Fibroblast of lung (primary cell): ENCODE data around the gene SIK2. TPM values are rescaled to one million over a fixed set of nuclear protein-coding genes. Genes with fewer than 3 reads are reported as not detected.
A peak's percentile ranks its signal among the peaks of the same experiment; 100 is the strongest.

Source experiments
- DNase-seq, 2 donors: peaks; one replicate each; pipeline versions ENCODE4 v3.0.0 to v3.0.0-alpha.2; 2010; ENCODE audit warnings: low read depth in 2 of 2
- H2AFZ ChIP-seq: 2 replicates; pipeline ENCODE4 v1.5.1; 2012; ENCODE audit warnings: low read length, control low read depth, inconsistent platforms
- H3K27ac ChIP-seq: 2 replicates; pipeline ENCODE4 v1.5.1; 2011; ENCODE audit warnings: low read length, control low read depth; ENCODE audit not compliant: insufficient read depth
- H3K27me3 ChIP-seq: 2 replicates; pipeline ENCODE4 v1.5.1; 2011; ENCODE audit warnings: mild to moderate bottlenecking, low read length; ENCODE audit not compliant: control insufficient read depth, insufficient read depth
- H3K36me3 ChIP-seq: 2 replicates; pipeline ENCODE4 v1.5.1; 2011; ENCODE audit warnings: low read length; ENCODE audit not compliant: control insufficient read depth, insufficient read depth
- H3K4me1 ChIP-seq: 2 replicates; pipeline ENCODE4 v1.5.1; 2011; ENCODE audit warnings: low read length; ENCODE audit not compliant: control insufficient read depth, insufficient read depth; ENCODE audit errors: extremely low read depth
- H3K4me2 ChIP-seq: 2 replicates; pipeline ENCODE4 v1.5.1; 2011; ENCODE audit warnings: low read length, control low read depth; ENCODE audit not compliant: insufficient read depth; ENCODE audit errors: extremely low read depth
- H3K4me3 ChIP-seq, 4 experiments: fragments of 200-600 bp in 1 of 4; sonication (generic) in 1 of 4; replicated peaks in 1 of 4; 2 replicates each; pipeline ENCODE4 v1.5.1; 2011 to 2016; ENCODE audit warnings: low read length in 4 of 4, low read depth in 3 of 4, mild to moderate bottlenecking in 3 of 4, control low read depth in 2 of 4, inconsistent platforms in 1 of 4, mixed read lengths in 1 of 4; ENCODE audit not compliant: insufficient read depth in 1 of 4; ENCODE audit errors: control extremely low read depth in 1 of 4
- H3K79me2 ChIP-seq: 2 replicates; pipeline ENCODE4 v1.5.1; 2012; ENCODE audit warnings: mild to moderate bottlenecking, low read length, inconsistent platforms; ENCODE audit not compliant: control insufficient read depth, insufficient read depth
- H3K9ac ChIP-seq: 2 replicates; pipeline ENCODE4 v1.5.1; 2011; ENCODE audit warnings: mild to moderate bottlenecking, low read length, control low read depth; ENCODE audit not compliant: insufficient read depth
- H3K9me3 ChIP-seq: 2 replicates; pipeline ENCODE4 v1.5.1; 2012; ENCODE audit warnings: low read depth, low read length; ENCODE audit not compliant: control insufficient read depth, insufficient read depth
- H4K20me1 ChIP-seq: 2 replicates; pipeline ENCODE4 v1.5.1; 2011; ENCODE audit warnings: low read length; ENCODE audit not compliant: control insufficient read depth, insufficient read depth; ENCODE audit errors: extremely low read depth
- EZH2 ChIP-seq: IDR thresholded peaks from 2 replicates; pipeline ENCODE4 v1.5.1; 2012; ENCODE audit warnings: low read length, control low read depth, mild to moderate bottlenecking; ENCODE audit errors: missing control alignments
- polyA plus RNA-seq, 2 donors: library from polyadenylated mRNA; depleted of rRNA in 1 of 2; stranded (reverse) in 1 of 2; unstranded in 1 of 2; fragments of >200 nt; gene quantifications; 2 replicates each; pipeline ENCODE4 v1.2.1, GENCODE V29; 2011 to 2012; ENCODE audit warnings: missing spikeins in 1 of 2
- total RNA-seq: library from RNA; depleted of rRNA; stranded (reverse); fragments of >200 nt; gene quantifications from 2 replicates; pipeline ENCODE4 v1.2.1, GENCODE V29; 2014
- TF ChIP-seq, protein P1 (sequence below), 2 donors: IDR thresholded peaks in 1 of 2; conservative IDR thresholded peaks in 1 of 2; 1 replicate in 1 of 2; 2 replicates in 1 of 2; pipeline ENCODE4 v1.5.1; 2011 to 2012; ENCODE audit warnings: low read length in 2 of 2, control low read depth in 1 of 2, inconsistent platforms in 1 of 2, low read depth in 1 of 2, mild to moderate bottlenecking in 1 of 2

The SIK2 gene
- total and polyA plus RNA-seq, 2 donors (not counting 1 experiment from before 2014, with no cell fraction given): 16.3 to 19.3 TPM

DNA sequence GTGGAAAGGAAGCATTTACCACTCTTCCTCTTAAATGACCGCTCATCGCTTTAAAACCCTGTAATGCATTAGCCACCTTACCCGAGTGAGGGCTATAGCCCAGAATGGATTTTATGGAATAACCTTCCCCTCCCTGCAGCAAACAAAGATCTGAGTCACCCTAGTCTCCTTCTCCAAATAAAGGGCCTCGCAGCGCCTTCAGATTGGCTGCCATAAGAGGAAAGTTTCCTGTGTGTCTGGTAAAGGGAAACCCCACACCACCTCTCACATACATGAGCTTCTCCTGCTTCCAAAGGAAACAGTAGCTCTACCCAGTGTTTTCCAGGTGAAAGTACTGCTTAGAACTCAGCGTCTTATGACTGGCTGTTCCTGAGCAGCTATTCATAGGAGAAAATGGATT, 116.2 kb downstream of the SIK2 start:
- no peak overlapping the region for H2AFZ ChIP-seq
- H4K20me1 ChIP-seq: no peaks in the 10 kb centered on the region
- no peak overlapping the region for H3K27ac ChIP-seq
- peak overlapping the region; percentile 30 for H3K4me2 ChIP-seq
- no peaks in the 10 kb centered on the region for H3K9me3 ChIP-seq
- peaks cover 16% of the 10 kb centered on the region for H3K36me3 ChIP-seq
- no peak for TF ChIP-seq EZH2
- TF ChIP-seq, protein P1, sequence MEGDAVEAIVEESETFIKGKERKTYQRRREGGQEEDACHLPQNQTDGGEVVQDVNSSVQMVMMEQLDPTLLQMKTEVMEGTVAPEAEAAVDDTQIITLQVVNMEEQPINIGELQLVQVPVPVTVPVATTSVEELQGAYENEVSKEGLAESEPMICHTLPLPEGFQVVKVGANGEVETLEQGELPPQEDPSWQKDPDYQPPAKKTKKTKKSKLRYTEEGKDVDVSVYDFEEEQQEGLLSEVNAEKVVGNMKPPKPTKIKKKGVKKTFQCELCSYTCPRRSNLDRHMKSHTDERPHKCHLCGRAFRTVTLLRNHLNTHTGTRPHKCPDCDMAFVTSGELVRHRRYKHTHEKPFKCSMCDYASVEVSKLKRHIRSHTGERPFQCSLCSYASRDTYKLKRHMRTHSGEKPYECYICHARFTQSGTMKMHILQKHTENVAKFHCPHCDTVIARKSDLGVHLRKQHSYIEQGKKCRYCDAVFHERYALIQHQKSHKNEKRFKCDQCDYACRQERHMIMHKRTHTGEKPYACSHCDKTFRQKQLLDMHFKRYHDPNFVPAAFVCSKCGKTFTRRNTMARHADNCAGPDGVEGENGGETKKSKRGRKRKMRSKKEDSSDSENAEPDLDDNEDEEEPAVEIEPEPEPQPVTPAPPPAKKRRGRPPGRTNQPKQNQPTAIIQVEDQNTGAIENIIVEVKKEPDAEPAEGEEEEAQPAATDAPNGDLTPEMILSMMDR (conservative IDR thresholded peaks at IDR 0.05 in 1 of 2, IDR thresholded peaks at IDR 0.05 in 1 of 2; ENCODE audit: low read depth in 1 of 2, low read length in 2 of 2): no peak
- H3K27me3 ChIP-seq: no peaks in the 10 kb centered on the region
- no peak overlapping the region for H3K4me3 ChIP-seq
- no peaks in the 10 kb centered on the region for H3K79me2 ChIP-seq
- H3K4me1 ChIP-seq: peaks cover 10% of the 10 kb centered on the region
- H3K9ac ChIP-seq: no peak overlapping the region
- DNase-seq: peak; percentile 80 to 91

DNA sequence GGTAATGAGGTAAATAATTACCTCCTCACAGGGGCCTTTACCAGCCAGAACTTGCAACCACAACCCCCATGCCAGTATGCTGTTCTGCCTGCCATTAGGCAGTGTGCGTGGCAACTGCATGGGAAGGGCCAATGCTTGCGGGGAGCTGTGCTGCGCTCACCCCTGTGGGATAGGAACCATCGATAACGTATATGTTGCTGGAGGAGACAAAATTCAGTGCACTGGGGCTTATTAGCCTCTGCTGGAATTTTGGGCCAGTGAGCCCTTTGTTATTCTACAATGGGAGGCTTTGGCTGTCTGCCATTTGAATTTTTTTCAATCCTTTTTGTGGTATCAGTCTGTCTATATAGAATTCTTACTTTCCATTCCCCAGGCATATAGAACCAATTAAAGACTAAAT, 116.6 kb downstream of the SIK2 start:
- H3K36me3 ChIP-seq: peaks cover 17% of the 10 kb centered on the region
- no peak overlapping the region for H3K27ac ChIP-seq
- H2AFZ ChIP-seq: no peak overlapping the region
- H4K20me1 ChIP-seq: no peaks in the 10 kb centered on the region
- TF ChIP-seq EZH2: no peak
- TF ChIP-seq, protein P1 (conservative IDR thresholded peaks at IDR 0.05 in 1 of 2, IDR thresholded peaks at IDR 0.05 in 1 of 2; ENCODE audit: low read depth in 1 of 2, low read length in 2 of 2): no peak
- no peaks in the 10 kb centered on the region for H3K27me3 ChIP-seq
- peak overlapping the region; percentile 48 for H3K4me2 ChIP-seq
- no peak overlapping the region for H3K4me3 ChIP-seq
- H3K9ac ChIP-seq: no peak overlapping the region
- H3K4me1 ChIP-seq: peaks cover 10% of the 10 kb centered on the region
- no peaks in the 10 kb centered on the region for H3K9me3 ChIP-seq
- H3K79me2 ChIP-seq: no peaks in the 10 kb centered on the region
- DNase-seq: peak in 1 of 2 donors; percentile 37

DNA sequence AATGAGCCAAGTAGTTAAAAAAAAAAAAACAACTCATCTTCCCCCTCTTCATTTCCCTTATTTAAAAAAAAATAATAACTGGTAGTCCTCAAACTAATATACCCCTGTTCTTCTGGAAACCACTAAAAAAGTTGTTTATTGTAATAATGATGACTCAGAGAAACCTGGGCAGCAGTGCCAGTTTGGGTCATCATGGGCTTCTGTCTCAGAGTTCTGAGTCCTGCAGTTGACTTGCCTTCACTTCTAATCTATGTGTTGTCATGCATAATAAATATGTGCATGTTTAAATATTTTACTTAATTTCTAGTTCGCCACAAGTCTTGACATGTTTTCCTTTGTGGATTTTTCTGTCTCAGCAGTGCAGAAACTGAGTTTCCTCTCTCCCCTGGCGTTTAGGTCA, 117.1 kb downstream of the SIK2 start:
- TF ChIP-seq EZH2: no peak
- TF ChIP-seq, protein P1 (conservative IDR thresholded peaks at IDR 0.05 in 1 of 2, IDR thresholded peaks at IDR 0.05 in 1 of 2; ENCODE audit: low read depth in 1 of 2, low read length in 2 of 2): no peak
- no peak overlapping the region for H3K9ac ChIP-seq
- no peaks in the 10 kb centered on the region for H4K20me1 ChIP-seq
- H3K79me2 ChIP-seq: no peaks in the 10 kb centered on the region
- peaks cover 16% of the 10 kb centered on the region for H3K36me3 ChIP-seq
- no peak overlapping the region for H3K4me2 ChIP-seq
- no peak overlapping the region for H2AFZ ChIP-seq
- H3K27ac ChIP-seq: no peak overlapping the region
- peaks cover 10% of the 10 kb centered on the region for H3K4me1 ChIP-seq
- H3K9me3 ChIP-seq: no peaks in the 10 kb centered on the region
- no peaks in the 10 kb centered on the region for H3K27me3 ChIP-seq
- H3K4me3 ChIP-seq: no peak overlapping the region
- peak; percentile 63 to 74 for DNase-seq
